ENCODE results near the gene MALT1.

DNA sequence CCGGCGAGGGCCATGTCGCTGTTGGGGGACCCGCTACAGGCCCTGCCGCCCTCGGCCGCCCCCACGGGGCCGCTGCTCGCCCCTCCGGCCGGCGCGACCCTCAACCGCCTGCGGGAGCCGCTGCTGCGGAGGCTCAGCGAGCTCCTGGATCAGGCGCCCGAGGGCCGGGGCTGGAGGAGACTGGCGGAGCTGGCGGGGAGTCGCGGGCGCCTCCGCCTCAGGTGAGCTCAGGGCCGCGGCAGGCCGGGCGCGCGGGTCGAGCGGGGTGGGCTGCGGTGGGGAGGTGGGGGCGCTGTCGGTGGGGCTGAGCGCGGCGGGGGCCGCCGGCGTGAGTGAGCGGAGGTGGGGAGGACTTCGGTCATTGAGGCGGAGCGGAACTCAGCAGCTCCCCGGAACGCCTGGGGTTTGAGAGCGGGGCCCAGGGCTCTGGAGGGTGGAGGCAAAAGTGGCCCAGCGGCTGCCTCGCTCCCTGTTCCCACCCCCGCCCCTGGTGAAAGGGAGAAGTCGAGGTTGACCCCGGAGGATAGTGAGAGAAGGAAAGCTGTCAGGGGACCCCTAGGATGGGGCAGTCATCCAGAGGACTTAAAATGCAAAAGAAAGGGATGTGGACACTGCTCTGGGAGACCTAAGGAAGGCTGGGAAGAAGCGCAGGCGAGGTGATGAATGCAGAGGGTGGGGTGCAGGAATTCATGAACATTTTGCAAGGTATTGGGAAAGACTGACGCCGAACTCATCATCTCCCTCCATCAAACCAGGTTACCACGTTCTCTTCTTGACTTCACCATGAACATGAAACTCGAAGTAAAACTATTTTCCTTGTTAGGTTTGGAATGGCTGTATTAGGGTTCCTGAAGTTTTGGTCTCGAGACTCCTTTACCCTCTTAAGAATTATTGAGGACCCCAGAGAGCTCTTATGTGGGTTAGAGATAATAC lies 633 bp downstream of the MALT1 start:
- TF ChIP-seq EZH2 (IDR thresholded peaks at IDR 0.05) (no peak), POLR2AphosphoS5 (IDR thresholded peaks at IDR 0.05; ENCODE audit: borderline replicate concordance, low read depth, low read length) (no peak)
